Muscle of arm (tissue), 12 donors: Measurements from ENCODE around the gene PCA3. TPM values are rescaled to one million over a fixed set of nuclear protein-coding genes. Genes with fewer than 3 reads are reported as not detected.

Source experiments
- DNase-seq: peaks from one replicate; pipeline ENCODE4 v3.0.0-alpha.2; 2013
- polyA plus RNA-seq, 12 donors: library from polyadenylated mRNA; unstranded; fragments of 120-200 nt; gene quantifications; one replicate each; pipeline ENCODE4 v1.2.1, GENCODE V29; 2013; ENCODE audit not compliant: insufficient read length in 12 of 12

The PCA3 gene
- polyA plus RNA-seq, 12 donors: 0.26 to 3.4 (median 0.86) TPM; not detected in 2

DNA sequence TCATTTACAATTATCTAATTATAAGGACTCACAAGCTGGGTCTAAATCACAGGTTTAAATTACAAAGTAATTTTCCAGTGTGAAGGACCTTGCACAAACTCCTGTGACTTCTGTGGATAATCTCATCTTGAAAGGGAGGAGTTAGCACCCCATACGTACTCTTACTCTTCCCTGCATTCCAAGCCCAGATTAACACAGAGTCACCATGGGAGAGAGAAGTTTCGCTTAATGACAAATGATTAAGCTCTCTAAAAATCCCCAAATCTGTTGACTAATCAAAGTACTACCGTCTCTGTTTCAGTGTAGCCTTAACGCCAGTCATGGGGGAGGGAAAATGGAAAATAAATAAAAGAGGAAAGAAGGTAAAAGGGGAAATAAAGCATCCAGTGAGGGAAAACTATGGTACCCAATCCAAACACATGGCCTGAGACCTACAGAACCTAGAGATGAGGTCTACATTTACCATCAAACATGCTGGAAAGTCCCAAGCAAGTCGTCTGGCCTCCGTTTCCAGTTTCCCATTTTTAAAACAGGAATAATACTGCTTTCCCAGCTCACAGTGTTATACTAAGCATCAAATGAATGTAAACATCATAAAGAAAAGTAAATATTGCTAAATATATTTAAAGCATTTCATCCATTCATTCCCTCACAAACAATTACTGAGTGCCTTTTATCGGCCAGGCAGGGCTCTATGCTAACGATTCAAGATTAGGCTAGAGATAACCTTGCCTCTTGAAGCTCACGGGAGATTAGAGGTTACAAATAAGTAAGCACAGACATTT, 63.2 kb downstream of the PCA3 start:
- DNase-seq: no peak

DNA sequence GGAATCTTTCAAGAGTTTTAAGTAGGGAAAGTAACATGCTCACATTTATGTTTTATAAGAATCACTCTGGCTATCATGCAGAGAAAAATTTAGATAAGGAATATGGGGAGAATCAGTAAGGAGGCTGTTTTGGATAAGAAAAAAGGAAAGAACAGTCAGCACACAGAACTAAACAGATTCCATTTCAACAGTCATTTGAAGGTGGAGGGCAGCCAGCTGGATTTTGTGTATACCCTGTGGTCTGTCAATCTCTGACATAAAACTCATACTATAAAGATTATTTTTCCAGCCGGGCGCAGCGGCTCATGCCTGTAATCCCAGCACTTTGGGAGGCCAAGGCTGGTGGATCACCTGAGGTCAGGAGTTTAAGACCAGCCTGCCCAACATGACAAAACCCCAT, 64.2 kb downstream of the PCA3 start:
- no peak for DNase-seq

DNA sequence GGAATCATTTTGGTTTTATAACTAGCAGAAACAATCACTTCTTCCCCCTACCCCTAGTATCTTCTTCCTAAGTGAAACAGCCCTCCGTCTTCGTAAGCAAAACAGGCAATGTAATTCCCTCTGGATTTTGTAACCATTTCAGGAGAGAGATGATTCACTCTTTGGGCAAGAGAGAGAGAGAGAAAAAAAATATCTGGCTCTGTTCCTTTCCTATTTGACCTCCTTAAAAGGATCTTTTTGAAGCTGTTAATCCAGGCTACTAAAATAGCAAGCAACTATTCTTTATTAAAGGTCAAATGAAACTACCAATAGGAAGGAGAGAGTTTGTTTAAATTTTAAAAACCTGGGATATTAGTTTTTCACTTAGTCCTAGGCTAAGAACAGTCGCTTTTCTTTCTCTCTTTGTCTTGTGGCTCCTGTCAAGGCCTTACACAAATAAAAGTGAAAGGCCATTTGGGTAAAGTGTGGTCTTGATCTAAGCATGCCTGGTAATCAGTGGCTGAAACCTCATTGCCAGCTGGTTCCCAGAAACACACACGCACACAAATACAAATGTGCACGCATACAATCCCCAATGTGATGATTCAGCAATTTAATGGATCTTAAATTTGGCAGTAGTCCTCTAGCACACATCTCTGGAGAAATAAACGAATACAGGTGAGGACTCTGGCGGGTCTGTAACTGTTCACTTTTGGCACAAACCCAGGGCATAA, 71.5 kb downstream of the PCA3 start:
- peak; percentile 7 for DNase-seq

Other genes with a start within 250 kb of the PCA3 start
- gene PRUNE2, start 141.7 kb downstream of the PCA3 start, polyA plus RNA-seq: 10 to 100 TPM in 10 of 12 donors, 1 to 10 TPM in 1, not detected in 1; 6.5 to 30.0 (median 18.0) TPM